ENCODE results near the gene AQP3.

- TF ChIP-seq CTCF (conservative IDR thresholded peaks at IDR 0.05 in 1 of 2, IDR thresholded peaks at IDR 0.05 in 1 of 2; ENCODE audit: extremely low read depth in 1 of 2, insufficient read depth in 1 of 2, low read depth in 1 of 2, low read length in 2 of 2) (no peak), EZH2 (IDR thresholded peaks at IDR 0.05; ENCODE audit: borderline replicate concordance, low read length) (no peak)
Observed at GRCh38 chr9:33419708-33420303, 27.6 kb downstream of the AQP3 start.

Data from mammary epithelial cell (primary cell).